ENCODE data around the gene YRDC. TPM values are rescaled to one million over a fixed set of nuclear protein-coding genes. Genes with fewer than 3 reads are reported as not detected.

Gene YRDC
- total RNA-seq, 1 experiment from 2014 or later, result 41.4 TPM

GRCh38 chr1:37849480-37849879 is 41.5 kb upstream of the YRDC start:
- ATAC-seq (no peak), DNase-seq (ENCODE audit: low read depth, low spot score) (no peak)
- intact Hi-C loops (cut with micrococcal nuclease), result no loop called here
- Histone ChIP-seq H3K27ac (ENCODE audit: low read depth, low read length) (no peak overlapping the region), H3K4me3 (replicated peaks in 1 of 2; ENCODE audit: low read depth in 1 of 2, low read length in 2 of 2) (no peak overlapping the region), H3K9me3 (ENCODE audit: control insufficient read depth in 1 of 2, insufficient read depth in 1 of 2, low read depth in 1 of 2, low read length in 2 of 2) (no peaks in the 10 kb centered on the region), H4K20me1 (ENCODE audit: insufficient read depth) (peaks cover 4% of the 10 kb centered on the region; the same call in 1 of the 2 replicates), H3K4me2 (ENCODE audit: low read length) (no peak overlapping the region), H2AFZ (ENCODE audit: low read depth, low read length, poor library complexity, severe bottlenecking) (no peak overlapping the region), H3K4me1 (ENCODE audit: control insufficient read depth in 1 of 2, insufficient read depth in 2 of 2, low read length in 2 of 2) (no peaks in the 10 kb centered on the region), H3K9me2 (ENCODE audit: insufficient read depth) (no peaks in the 10 kb centered on the region), H3K79me2 (ENCODE audit: insufficient read depth, low read length) (peaks cover 91% of the 10 kb centered on the region), H3K36me3 (ENCODE audit: control insufficient read depth in 1 of 2, insufficient read depth in 2 of 2, low read length in 2 of 2) (peaks cover 5 to 18% of the 10 kb centered on the region in 2 experiments; a peak in 3 of 4 replicates), H3K27me3 (ENCODE audit: insufficient read depth, low read length) (no peaks in the 10 kb centered on the region), H3K9ac (ENCODE audit: low read length) (no peak overlapping the region)
- RAD21 ChIA-PET (ENCODE audit: low non-redundant PET in 1 of 2, low total read pairs in 2 of 2, uncharacterized antibody in 2 of 2, unreplicated experiment in 2 of 2), result no interaction called here
- CTCF ChIA-PET, result no interaction called here
- POLR2A ChIA-PET, result no interaction called here
- no peak for TF ChIP-seq TCF7L2 (IDR thresholded peaks at IDR 0.05; ENCODE audit: borderline replicate concordance, extremely low read depth, insufficient read depth, insufficient read length)
- BruUV-seq (replicated peaks), result no TSS peak

GRCh38 chr1:37846647-37847339 is 38.8 kb upstream of the YRDC start:
- POLR2A ChIA-PET, result no interaction called here
- no peak for ATAC-seq
- H3K79me2 ChIP-seq (ENCODE audit: insufficient read depth, low read length), result peaks cover 86% of the 10 kb centered on the region
- TF ChIP-seq EZH2phosphoT487 (IDR thresholded peaks at IDR 0.05; ENCODE audit: borderline replicate concordance) (no peak), CTCF (IDR thresholded peaks at IDR 0.05 in 2 of 3, conservative IDR thresholded peaks at IDR 0.05 in 1 of 3; ENCODE audit: borderline replicate concordance in 1 of 3, insufficient read depth in 1 of 3, low read depth in 2 of 3, low read length in 2 of 3) (no peak), SRF (IDR thresholded peaks at IDR 0.05; ENCODE audit: low read depth) (no peak), RAD21 (IDR thresholded peaks at IDR 0.05; ENCODE audit: low read depth) (no peak), POLR2AphosphoS5 (IDR thresholded peaks at IDR 0.05; ENCODE audit: low read depth, low read length) (no peak), ZBTB33 (IDR thresholded peaks at IDR 0.05; ENCODE audit: extremely low read depth, insufficient replicate concordance, low read length) (no peak), EGR1 (IDR thresholded peaks at IDR 0.05; ENCODE audit: low read depth) (no peak), FOSL1 (IDR thresholded peaks at IDR 0.05; ENCODE audit: low read depth) (no peak), ELF1 (IDR thresholded peaks at IDR 0.05; ENCODE audit: borderline replicate concordance, low read depth) (no peak), CEBPB (IDR thresholded peaks at IDR 0.05; ENCODE audit: low read depth) (no peak), POLR2A (IDR thresholded peaks at IDR 0.05; ENCODE audit: borderline replicate concordance, extremely low read depth, insufficient read depth, insufficient read length) (no peak), CBX3 (IDR thresholded peaks at IDR 0.05; ENCODE audit: low read depth) (no peak), MAX (IDR thresholded peaks at IDR 0.05) (no peak), SP1 (IDR thresholded peaks at IDR 0.05; ENCODE audit: low read depth) (no peak), YY1 (IDR thresholded peaks at IDR 0.05; ENCODE audit: extremely low read depth, insufficient replicate concordance, low read depth, low read length) (no peak), ATF3 (IDR thresholded peaks at IDR 0.05) (no peak)

More at GRCh38 chr1:37846647-37847339, 38.8 kb upstream of the YRDC start:
- Histone ChIP-seq H3K27ac (ENCODE audit: low read depth, low read length) (no peak overlapping the region), H3K4me3 (replicated peaks in 1 of 2; ENCODE audit: low read depth in 1 of 2, low read length in 2 of 2) (no peak overlapping the region), H3K9me2 (ENCODE audit: insufficient read depth) (no peaks in the 10 kb centered on the region), H3K4me1 (ENCODE audit: control insufficient read depth in 1 of 2, insufficient read depth in 2 of 2, low read length in 2 of 2) (no peaks in the 10 kb centered on the region), H3K36me3 (ENCODE audit: control insufficient read depth in 1 of 2, insufficient read depth in 2 of 2, low read length in 2 of 2) (peaks cover 5% of the 10 kb centered on the region in 2 experiments; a peak in 2 of 4 replicates), H3K9me3 (ENCODE audit: control insufficient read depth in 1 of 2, insufficient read depth in 1 of 2, low read depth in 1 of 2, low read length in 2 of 2) (no peaks in the 10 kb centered on the region), H3K4me2 (ENCODE audit: low read length) (no peak overlapping the region), H4K20me1 (ENCODE audit: insufficient read depth) (no peaks in the 10 kb centered on the region), H3K27me3 (ENCODE audit: insufficient read depth, low read length) (no peaks in the 10 kb centered on the region), H2AFZ (ENCODE audit: low read depth, low read length, poor library complexity, severe bottlenecking) (no peak overlapping the region), H3K9ac (ENCODE audit: low read length) (no peak overlapping the region)
- ChIA-PET CTCF (no interaction called here), RAD21 (ENCODE audit: low non-redundant PET in 1 of 2, low total read pairs in 2 of 2, uncharacterized antibody in 2 of 2, unreplicated experiment in 2 of 2) (no interaction called here)
- intact Hi-C loops (cut with micrococcal nuclease), result no loop called here
- no peak for DNase-seq (ENCODE audit: low read depth, low spot score)
- no TSS peak for BruUV-seq (replicated peaks)

Measured in HCT116 (cell line).